GM12875 (cell line): ENCODE results near the gene NUDT14.

ENCODE experiments used
- H3K4me3 ChIP-seq: one replicate; pipeline ENCODE4 v1.5.1; 2011; ENCODE audit warnings: low read depth, low read length, control low read depth
- CTCF ChIP-seq: IDR thresholded peaks from 2 replicates; pipeline ENCODE4 v1.5.1; 2011; ENCODE audit warnings: low read depth, mild to moderate bottlenecking, control low read depth, inconsistent platforms, low read length, moderate library complexity, borderline replicate concordance; ENCODE audit not compliant: insufficient read depth

Gene NUDT14

GRCh38 chr14:105208738-105209075, 27.6 kb upstream of the NUDT14 start:
- H3K4me3 ChIP-seq: no peak overlapping the region
- no peak for TF ChIP-seq CTCF

- H3K4me3 ChIP-seq: no peak overlapping the region
- no peak for TF ChIP-seq CTCF
These were observed 27.1 kb upstream of the NUDT14 start for GRCh38 chr14:105207996-105208737.

- H3K4me3 ChIP-seq: no peak overlapping the region
- TF ChIP-seq CTCF: no peak
These were observed 26.4 kb upstream of the NUDT14 start for GRCh38 chr14:105207460-105207901.

GRCh38 chr14:105206873-105207272, 25.8 kb upstream of the NUDT14 start:
- H3K4me3 ChIP-seq: no peak overlapping the region
- TF ChIP-seq CTCF: no peak

GRCh38 chr14:105205673-105206208, 24.6 kb upstream of the NUDT14 start:
- TF ChIP-seq CTCF: no peak
- H3K4me3 ChIP-seq: no peak overlapping the region

- TF ChIP-seq CTCF: no peak
- H3K4me3 ChIP-seq: no peak overlapping the region
These were observed 24.0 kb upstream of the NUDT14 start for GRCh38 chr14:105204931-105205672.

- no peak for TF ChIP-seq CTCF
These were observed 23.3 kb upstream of the NUDT14 start for GRCh38 chr14:105204206-105204930.

More at GRCh38 chr14:105204206-105204930, 23.3 kb upstream of the NUDT14 start:
- H3K4me3 ChIP-seq: no peak overlapping the region
